A549 (cell line): ENCODE results near the gene BEST3. TPM values are rescaled to one million over a fixed set of nuclear protein-coding genes. Genes with fewer than 3 reads are reported as not detected.
A peak's percentile ranks its signal among the peaks of the same experiment; 100 is the strongest.

Experiments
- ATAC-seq, 2 experiments: fragments of 200-7000 bp in 1 of 2; fragments of >200 bp in 1 of 2; cut with Nextera tagmentation in 1 of 2; cut with Tn5 transposase in 1 of 2; 3 replicates each; pipeline versions ENCODE4 v1.8.0 to v1.9.1; 2018 to 2020; ENCODE audit warnings: mild to moderate bottlenecking in 1 of 2, moderate library complexity in 1 of 2
- CTCF ChIA-PET: fragments of 300-600 bp; sonication (Branson Sonifier 250); formaldehyde crosslinking; extraction: SDS; loops from one replicate; lab custom pipeline; 2021; ENCODE audit warnings: antibody characterized with exemption, inconsistent platforms; lab: Yijun Ruan, JAX
- POLR2A ChIA-PET: fragments of 350-600 bp; formaldehyde crosslinking; extraction: SDS; loops from one replicate; lab custom pipeline; 2021; ENCODE audit warnings: antibody characterized with exemption, inconsistent platforms; lab: Yijun Ruan, JAX
- DNase-seq, 2 experiments: peaks; one replicate each; pipeline versions ENCODE4 v3.0.0 to v3.0.0-alpha.2; 2011 to 2016; ENCODE audit warnings: low read depth in 1 of 2, low spot score in 1 of 2
- FAIRE-seq: peaks from 2 replicates; lab custom pipeline; 2011; peaks lifted over from hg19 to GRCh38; lab: Jason Lieb, UNC
- H3K27ac ChIP-seq, 2 experiments: fragments of >200 bp; sonication (Bioruptor Twin); formaldehyde crosslinking; 3 replicates each; pipeline ENCODE4 v1.5.1; 2016 to 2017
- H3K4me1 ChIP-seq: fragments of >200 bp; sonication (Bioruptor Twin); formaldehyde crosslinking; 3 replicates; pipeline ENCODE4 v1.6.1; 2016
- H3K4me2 ChIP-seq: fragments of >200 bp; sonication (Bioruptor Twin); formaldehyde crosslinking; 3 replicates; pipeline ENCODE4 v1.6.1; 2016
- H3K4me3 ChIP-seq: fragments of >200 bp; sonication (Bioruptor Twin); formaldehyde crosslinking; 3 replicates; pipeline ENCODE4 v1.5.1; 2016
- H3K9me3 ChIP-seq: fragments of >200 bp; sonication (Bioruptor Twin); formaldehyde crosslinking; 3 replicates; pipeline ENCODE4 v1.6.1; 2016
- CBX2 ChIP-seq: fragments of 200-600 bp; sonication (generic); IDR thresholded peaks from 2 replicates; pipeline ENCODE4 v1.6.1; 2016; ENCODE audit warnings: low read depth, mild to moderate bottlenecking, borderline replicate concordance
- CBX8 ChIP-seq: fragments of 200-600 bp; sonication (generic); IDR thresholded peaks from 2 replicates; pipeline ENCODE4 v1.6.1; 2016
- CHD2 ChIP-seq: fragments of 150-350 bp; IDR thresholded peaks from 2 replicates; pipeline ENCODE4 v1.6.1; 2014; ENCODE audit warnings: low read length; ENCODE audit not compliant: partially characterized antibody
- ESRRA ChIP-seq: fragments of 150-350 bp; IDR thresholded peaks from 2 replicates; pipeline ENCODE4 v1.6.1; 2014; ENCODE audit warnings: mild to moderate bottlenecking, low read length, borderline replicate concordance
- FOSL2 ChIP-seq, 2 experiments: fragments of 450-650 bp in 1 of 2; fragments of >200 bp in 1 of 2; sonication (Bioruptor Twin) in 1 of 2; formaldehyde crosslinking; IDR thresholded peaks; 2 replicates each; pipeline versions ENCODE4 v1.5.0 to v1.6.1; 2016 to 2020; ENCODE audit warnings: mild to moderate bottlenecking in 1 of 2, moderate library complexity in 1 of 2
- GATA3 ChIP-seq: IDR thresholded peaks from 2 replicates; pipeline ENCODE4 v1.6.1; 2012; ENCODE audit warnings: borderline replicate concordance
- HEYL ChIP-seq: fragments of 250-450 bp; sonication (Bioruptor Pico); IDR thresholded peaks from 2 replicates; pipeline ENCODE4 v1.8.0; 2021; ENCODE audit warnings: mild to moderate bottlenecking, moderate library complexity
- MAFK ChIP-seq: fragments of 450-650 bp; IDR thresholded peaks from 2 replicates; pipeline ENCODE4 v1.6.1; 2014; ENCODE audit not compliant: partially characterized antibody
- MAZ ChIP-seq: fragments of 150-350 bp; IDR thresholded peaks from 2 replicates; pipeline ENCODE4 v1.6.1; 2014; ENCODE audit warnings: antibody characterized with exemption, low read depth, low read length, borderline replicate concordance
- PHF8 ChIP-seq: fragments of 200-600 bp; sonication (generic); IDR thresholded peaks from 2 replicates; pipeline ENCODE4 v1.6.1; 2016; ENCODE audit warnings: low read depth, mild to moderate bottlenecking, antibody characterized with exemption, moderate library complexity, borderline replicate concordance
- POLR2A ChIP-seq: IDR thresholded peaks from 2 replicates; pipeline ENCODE4 v1.6.1; 2012; ENCODE audit warnings: mild to moderate bottlenecking, low read length
- RAD21 ChIP-seq, 2 experiments: fragments of >200 bp in 1 of 2; sonication (Bioruptor Twin) in 1 of 2; formaldehyde crosslinking in 1 of 2; IDR thresholded peaks in 1 of 2; conservative IDR thresholded peaks in 1 of 2; 2 replicates in 1 of 2; 3 replicates in 1 of 2; pipeline ENCODE4 v1.6.1; 2012 to 2018; ENCODE audit warnings: inconsistent platforms in 1 of 2
- RNF2 ChIP-seq: fragments of 200-600 bp; sonication (generic); IDR thresholded peaks from 2 replicates; pipeline ENCODE4 v1.6.1; 2016; ENCODE audit warnings: low read depth, mild to moderate bottlenecking, antibody characterized with exemption, moderate library complexity, borderline replicate concordance
- SMC3 ChIP-seq: fragments of >200 bp; sonication (Bioruptor Twin); formaldehyde crosslinking; IDR thresholded peaks from 3 replicates; pipeline ENCODE4 v1.6.1; 2018; ENCODE audit warnings: inconsistent platforms
- SREBF2 ChIP-seq: fragments of 450-650 bp; IDR thresholded peaks from 2 replicates; pipeline ENCODE4 v1.6.1; 2014; ENCODE audit warnings: mild to moderate bottlenecking, moderate library complexity
- TFCP2L1 ChIP-seq: fragments of 250-450 bp; sonication (Bioruptor Pico); IDR thresholded peaks from 2 replicates; pipeline ENCODE4 v1.5.0; 2021; ENCODE audit warnings: mild to moderate bottlenecking
- ZC3H11A ChIP-seq: fragments of 450-650 bp; IDR thresholded peaks from 2 replicates; pipeline ENCODE4 v1.6.1; 2014; ENCODE audit warnings: antibody characterized with exemption, mild to moderate bottlenecking
- ZFP36 ChIP-seq: fragments of 450-650 bp; IDR thresholded peaks from 2 replicates; pipeline ENCODE4 v1.6.1; 2014; ENCODE audit warnings: borderline replicate concordance; ENCODE audit not compliant: partially characterized antibody
- WGBS: methylation state at CpG from one replicate; pipeline ENCODE4 v1.1.6; 2017; ENCODE audit errors: missing lambda C conversion rate; 5-methylcytosine and 5-hydroxymethylcytosine counted together
- polyA plus RNA-seq, 4 experiments: library from polyadenylated mRNA; depleted of rRNA in 3 of 4; stranded (reverse); fragments of >200 nt; fragmentation: RNase III in 1 of 4; extraction: RNeasy Plus Mini Kit Qiagen cat#74134 plus additional on column Dnase treatment in 1 of 4; gene quantifications; 2 replicates in 3 of 4; 3 replicates in 1 of 4; pipeline ENCODE4 v1.2.3, GENCODE V29; 2011 to 2017
- TF ChIP-seq, protein P1 (sequence below): fragments of 450-650 bp; IDR thresholded peaks from 2 replicates; pipeline ENCODE4 v1.6.1; 2014; ENCODE audit warnings: antibody characterized with exemption
- TF ChIP-seq, protein P2 (sequence below): IDR thresholded peaks from 2 replicates; pipeline ENCODE4 v1.6.1; 2012
- TF ChIP-seq, protein P3 (sequence below): fragments of >200 bp; sonication (Bioruptor Twin); formaldehyde crosslinking; IDR thresholded peaks from 3 replicates; pipeline ENCODE4 v1.5.1; 2016
- TF ChIP-seq, protein P4 (sequence below): IDR thresholded peaks from 2 replicates; pipeline ENCODE4 v1.6.1; 2012
- TF ChIP-seq, protein P5 (sequence below): fragments of >200 bp; sonication (Bioruptor Twin); formaldehyde crosslinking; IDR thresholded peaks from 2 replicates; pipeline ENCODE4 v1.6.1; 2016
- TF ChIP-seq, protein P6 (sequence below): fragments of 200-600 bp; sonication (generic); IDR thresholded peaks from 2 replicates; pipeline ENCODE4 v1.6.1; 2016; ENCODE audit warnings: antibody characterized with exemption, mild to moderate bottlenecking, moderate library complexity

Gene BEST3
- polyA plus RNA-seq, 2 of the 4 experiments (the other 2 are of a cell fraction), result 0.57 to 1.2 TPM

DNA sequence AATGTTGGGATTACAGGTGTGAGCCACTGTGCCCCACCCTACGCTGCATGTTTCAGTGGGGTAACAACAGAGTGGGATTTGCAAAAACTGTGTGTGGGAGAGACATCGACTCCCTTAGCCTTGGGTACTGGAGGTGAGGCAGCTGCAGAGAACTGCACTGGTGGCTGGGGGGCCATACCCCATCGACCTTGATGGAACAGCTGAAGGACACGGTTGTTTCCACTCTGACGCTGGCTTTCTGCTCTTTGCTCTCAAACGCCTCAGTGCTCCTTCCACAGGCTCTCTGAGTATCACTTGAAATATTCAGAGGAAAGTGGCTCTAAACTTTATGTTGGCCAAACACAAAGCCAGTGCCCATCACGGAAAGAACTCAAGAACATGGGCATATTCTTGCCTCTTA is 57.6 kb downstream of the BEST3 start (continued):
- TF ChIP-seq CHD2 (no peak), GATA3 (no peak), ESRRA (no peak)
- TF ChIP-seq, protein P1, sequence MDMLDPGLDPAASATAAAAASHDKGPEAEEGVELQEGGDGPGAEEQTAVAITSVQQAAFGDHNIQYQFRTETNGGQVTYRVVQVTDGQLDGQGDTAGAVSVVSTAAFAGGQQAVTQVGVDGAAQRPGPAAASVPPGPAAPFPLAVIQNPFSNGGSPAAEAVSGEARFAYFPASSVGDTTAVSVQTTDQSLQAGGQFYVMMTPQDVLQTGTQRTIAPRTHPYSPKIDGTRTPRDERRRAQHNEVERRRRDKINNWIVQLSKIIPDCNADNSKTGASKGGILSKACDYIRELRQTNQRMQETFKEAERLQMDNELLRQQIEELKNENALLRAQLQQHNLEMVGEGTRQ, result no peak

DNA sequence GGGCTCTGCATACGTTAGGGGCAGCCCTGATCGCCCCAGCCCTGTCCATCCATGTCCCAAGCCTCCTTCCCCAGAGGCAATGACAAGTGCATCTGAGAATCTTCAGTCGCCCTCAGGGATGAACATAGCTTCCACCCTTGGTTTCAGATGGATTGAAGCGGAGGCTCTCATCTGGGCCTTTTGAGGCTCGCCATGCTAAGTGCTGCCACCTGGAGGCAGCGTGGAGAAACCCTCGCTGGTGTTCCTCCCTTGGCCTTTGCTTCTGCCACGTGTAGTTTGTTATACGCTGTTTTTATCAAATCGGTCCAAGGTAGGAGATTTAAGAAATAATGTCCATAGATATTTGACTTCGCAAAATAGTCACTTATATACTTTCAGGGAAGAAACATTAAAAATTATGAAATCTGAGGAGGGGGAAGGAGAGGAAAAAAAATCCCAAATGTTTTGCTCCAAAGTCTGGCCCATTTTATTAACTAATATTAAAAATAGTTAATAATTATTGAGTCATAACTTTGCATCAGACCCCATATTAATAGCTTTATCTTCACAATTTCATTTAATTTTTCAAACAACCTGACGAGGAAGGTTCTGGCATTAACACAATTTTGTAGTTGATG is 59.6 kb downstream of the BEST3 start:
- CTCF ChIA-PET, result interaction anchor here (0.6 to 6.8 kb wide), 46 partner anchors 10 to 966 kb away, joined by 3 to 53 read pairs (median 5); partner anchors contain the start of genes CCT2, LRRC10 and LYZ
- POLR2A ChIA-PET, result no interaction called here
- TF ChIP-seq CBX2 (no peak), FOSL2 (IDR thresholded peaks at IDR 0.05) (no peak), FOSL2 (CRISPR knock-in tag; IDR thresholded peaks at IDR 0.05) (no peak), SMC3 (peak; percentile 85), MAZ (no peak), RNF2 (no peak), PHF8 (no peak), POLR2A (no peak), RAD21 (conservative IDR thresholded peaks at IDR 0.05 in 1 of 2, IDR thresholded peaks at IDR 0.05 in 1 of 2) (peak; percentile 68 to 75), CBX8 (no peak), HEYL (CRISPR knock-in tag) (no peak), ZFP36 (no peak), TFCP2L1 (CRISPR knock-in tag) (no peak), MAFK (no peak), ZC3H11A (no peak), SREBF2 (no peak)
- TF ChIP-seq, protein P2, sequence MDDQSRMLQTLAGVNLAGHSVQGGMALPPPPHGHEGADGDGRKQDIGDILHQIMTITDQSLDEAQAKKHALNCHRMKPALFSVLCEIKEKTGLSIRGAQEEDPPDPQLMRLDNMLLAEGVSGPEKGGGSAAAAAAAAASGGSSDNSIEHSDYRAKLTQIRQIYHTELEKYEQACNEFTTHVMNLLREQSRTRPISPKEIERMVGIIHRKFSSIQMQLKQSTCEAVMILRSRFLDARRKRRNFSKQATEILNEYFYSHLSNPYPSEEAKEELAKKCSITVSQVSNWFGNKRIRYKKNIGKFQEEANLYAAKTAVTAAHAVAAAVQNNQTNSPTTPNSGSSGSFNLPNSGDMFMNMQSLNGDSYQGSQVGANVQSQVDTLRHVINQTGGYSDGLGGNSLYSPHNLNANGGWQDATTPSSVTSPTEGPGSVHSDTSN, result no peak
- TF ChIP-seq, protein P3, sequence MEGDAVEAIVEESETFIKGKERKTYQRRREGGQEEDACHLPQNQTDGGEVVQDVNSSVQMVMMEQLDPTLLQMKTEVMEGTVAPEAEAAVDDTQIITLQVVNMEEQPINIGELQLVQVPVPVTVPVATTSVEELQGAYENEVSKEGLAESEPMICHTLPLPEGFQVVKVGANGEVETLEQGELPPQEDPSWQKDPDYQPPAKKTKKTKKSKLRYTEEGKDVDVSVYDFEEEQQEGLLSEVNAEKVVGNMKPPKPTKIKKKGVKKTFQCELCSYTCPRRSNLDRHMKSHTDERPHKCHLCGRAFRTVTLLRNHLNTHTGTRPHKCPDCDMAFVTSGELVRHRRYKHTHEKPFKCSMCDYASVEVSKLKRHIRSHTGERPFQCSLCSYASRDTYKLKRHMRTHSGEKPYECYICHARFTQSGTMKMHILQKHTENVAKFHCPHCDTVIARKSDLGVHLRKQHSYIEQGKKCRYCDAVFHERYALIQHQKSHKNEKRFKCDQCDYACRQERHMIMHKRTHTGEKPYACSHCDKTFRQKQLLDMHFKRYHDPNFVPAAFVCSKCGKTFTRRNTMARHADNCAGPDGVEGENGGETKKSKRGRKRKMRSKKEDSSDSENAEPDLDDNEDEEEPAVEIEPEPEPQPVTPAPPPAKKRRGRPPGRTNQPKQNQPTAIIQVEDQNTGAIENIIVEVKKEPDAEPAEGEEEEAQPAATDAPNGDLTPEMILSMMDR, result peak; percentile 86
- TF ChIP-seq, protein P4, sequence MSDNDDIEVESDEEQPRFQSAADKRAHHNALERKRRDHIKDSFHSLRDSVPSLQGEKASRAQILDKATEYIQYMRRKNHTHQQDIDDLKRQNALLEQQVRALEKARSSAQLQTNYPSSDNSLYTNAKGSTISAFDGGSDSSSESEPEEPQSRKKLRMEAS, result peak; percentile 63
- TF ChIP-seq, protein P5, sequence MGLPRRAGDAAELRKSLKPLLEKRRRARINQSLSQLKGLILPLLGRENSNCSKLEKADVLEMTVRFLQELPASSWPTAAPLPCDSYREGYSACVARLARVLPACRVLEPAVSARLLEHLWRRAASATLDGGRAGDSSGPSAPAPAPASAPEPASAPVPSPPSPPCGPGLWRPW, result no peak
- TF ChIP-seq, protein P6, sequence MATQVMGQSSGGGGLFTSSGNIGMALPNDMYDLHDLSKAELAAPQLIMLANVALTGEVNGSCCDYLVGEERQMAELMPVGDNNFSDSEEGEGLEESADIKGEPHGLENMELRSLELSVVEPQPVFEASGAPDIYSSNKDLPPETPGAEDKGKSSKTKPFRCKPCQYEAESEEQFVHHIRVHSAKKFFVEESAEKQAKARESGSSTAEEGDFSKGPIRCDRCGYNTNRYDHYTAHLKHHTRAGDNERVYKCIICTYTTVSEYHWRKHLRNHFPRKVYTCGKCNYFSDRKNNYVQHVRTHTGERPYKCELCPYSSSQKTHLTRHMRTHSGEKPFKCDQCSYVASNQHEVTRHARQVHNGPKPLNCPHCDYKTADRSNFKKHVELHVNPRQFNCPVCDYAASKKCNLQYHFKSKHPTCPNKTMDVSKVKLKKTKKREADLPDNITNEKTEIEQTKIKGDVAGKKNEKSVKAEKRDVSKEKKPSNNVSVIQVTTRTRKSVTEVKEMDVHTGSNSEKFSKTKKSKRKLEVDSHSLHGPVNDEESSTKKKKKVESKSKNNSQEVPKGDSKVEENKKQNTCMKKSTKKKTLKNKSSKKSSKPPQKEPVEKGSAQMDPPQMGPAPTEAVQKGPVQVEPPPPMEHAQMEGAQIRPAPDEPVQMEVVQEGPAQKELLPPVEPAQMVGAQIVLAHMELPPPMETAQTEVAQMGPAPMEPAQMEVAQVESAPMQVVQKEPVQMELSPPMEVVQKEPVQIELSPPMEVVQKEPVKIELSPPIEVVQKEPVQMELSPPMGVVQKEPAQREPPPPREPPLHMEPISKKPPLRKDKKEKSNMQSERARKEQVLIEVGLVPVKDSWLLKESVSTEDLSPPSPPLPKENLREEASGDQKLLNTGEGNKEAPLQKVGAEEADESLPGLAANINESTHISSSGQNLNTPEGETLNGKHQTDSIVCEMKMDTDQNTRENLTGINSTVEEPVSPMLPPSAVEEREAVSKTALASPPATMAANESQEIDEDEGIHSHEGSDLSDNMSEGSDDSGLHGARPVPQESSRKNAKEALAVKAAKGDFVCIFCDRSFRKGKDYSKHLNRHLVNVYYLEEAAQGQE, result no peak
- DNase-seq (peak; percentile 79 to 82), FAIRE-seq (no peak), ATAC-seq (peak; percentile 90 to 97)
- Histone ChIP-seq H3K4me1 (no peaks in the 10 kb centered on the region), H3K27ac (no peak overlapping the region), H3K4me3 (no peak overlapping the region), H3K4me2 (no peak overlapping the region), H3K9me3 (no peaks in the 10 kb centered on the region)
- WGBS, result 25% methylated on average over 12 of the region's 12 CpGs
